ENCODE measurements around the gene ASS1. TPM values are rescaled to one million over a fixed set of nuclear protein-coding genes. Genes with fewer than 3 reads are reported as not detected.

Gene ASS1
- total and polyA plus RNA-seq, 2 donors (not counting 1 experiment from before 2014, with no cell fraction given): 0.30 to 0.44 TPM

DNA sequence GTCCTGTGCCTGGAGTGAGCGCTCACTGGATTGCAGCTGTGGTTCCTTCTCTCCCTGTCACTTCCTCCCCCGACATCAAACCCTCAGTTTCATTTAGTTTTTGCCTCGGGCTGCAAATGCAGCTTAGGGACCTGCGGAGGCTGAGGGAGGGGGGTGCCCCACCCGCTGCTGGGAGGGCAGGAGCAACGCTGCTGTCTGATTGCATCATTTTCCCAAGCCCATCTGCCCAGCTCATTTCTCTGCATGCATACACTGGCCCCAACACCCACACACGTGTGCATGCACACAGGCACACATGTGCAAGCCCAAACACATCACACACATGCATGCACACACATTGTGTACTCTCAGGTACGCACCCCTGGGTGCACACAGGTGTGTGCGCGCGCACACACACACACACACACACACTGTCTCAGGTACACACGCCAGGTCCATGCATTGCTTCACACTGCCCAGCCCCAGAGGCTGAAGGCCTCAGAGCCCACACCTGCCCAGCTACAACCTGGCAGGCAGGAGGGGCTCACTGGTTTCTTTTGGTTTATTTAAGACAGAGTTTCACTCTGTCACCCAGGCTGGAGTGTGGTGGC is 3.4 kb downstream of the ASS1 start:
- Histone ChIP-seq H3K9ac (ENCODE audit: low read length) (no peak overlapping the region), H3K36me3 (replicated peaks in 1 of 2; ENCODE audit: control extremely low read depth in 1 of 2, control insufficient read depth in 1 of 2, extremely low read depth in 1 of 2, insufficient read depth in 2 of 2, low read length in 1 of 2) (no peaks in the 10 kb centered on the region), H2AFZ (ENCODE audit: insufficient read depth, low read depth, low read length, poor library complexity, severe bottlenecking) (no peak overlapping the region), H3K4me2 (replicated peaks; ENCODE audit: low read depth, low read length, poor library complexity, severe bottlenecking) (no peak overlapping the region), H3K4me3 (ENCODE audit: control extremely low read depth in 1 of 5, extremely low read depth in 1 of 5, insufficient read depth in 1 of 5, low read depth in 2 of 5, low read length in 4 of 5) (no peak overlapping the region), H3K27me3 (replicated peaks in 1 of 4; ENCODE audit: control extremely low read depth in 1 of 4, control insufficient read depth in 3 of 4, insufficient read depth in 4 of 4, low read length in 3 of 4) (peaks cover 0 to 35% (median 7%) of the 10 kb centered on the region in 4 experiments), H3K9me3 (ENCODE audit: control extremely low read depth in 1 of 3, control insufficient read depth in 2 of 3, insufficient read depth in 1 of 3, low read length in 2 of 3) (peaks cover 0 to 4% (median 0%) of the 10 kb centered on the region in 3 donors), H3K79me2 (ENCODE audit: control insufficient read depth, insufficient read depth, low read length) (no peaks in the 10 kb centered on the region), H3K4me1 (ENCODE audit: control insufficient read depth in 2 of 2, insufficient read depth in 2 of 2, low read length in 2 of 2) (peaks cover 0 to 9% of the 10 kb centered on the region in 2 donors), H4K20me1 (ENCODE audit: control insufficient read depth, insufficient read depth, low read length, poor library complexity, severe bottlenecking) (no peaks in the 10 kb centered on the region), H3K27ac (ENCODE audit: low read length in 2 of 2) (no peak overlapping the region)
- Mint-ChIP-seq H3K4me1 (peaks cover 2% of the 10 kb centered on the region), H3K9me3 (ENCODE audit: insufficient read depth) (no peaks in the 10 kb centered on the region), H3K4me3 (no peak overlapping the region), H3K27me3 (peaks cover 29% of the 10 kb centered on the region), H3K27ac (no peak overlapping the region)
- no peak for ATAC-seq (ENCODE audit: low read depth)
- no peak for TF ChIP-seq EZH2 (IDR thresholded peaks at IDR 0.05; ENCODE audit: borderline replicate concordance, insufficient read depth, low read depth, low read length, poor library complexity, severe bottlenecking)
- TF ChIP-seq, protein P1, sequence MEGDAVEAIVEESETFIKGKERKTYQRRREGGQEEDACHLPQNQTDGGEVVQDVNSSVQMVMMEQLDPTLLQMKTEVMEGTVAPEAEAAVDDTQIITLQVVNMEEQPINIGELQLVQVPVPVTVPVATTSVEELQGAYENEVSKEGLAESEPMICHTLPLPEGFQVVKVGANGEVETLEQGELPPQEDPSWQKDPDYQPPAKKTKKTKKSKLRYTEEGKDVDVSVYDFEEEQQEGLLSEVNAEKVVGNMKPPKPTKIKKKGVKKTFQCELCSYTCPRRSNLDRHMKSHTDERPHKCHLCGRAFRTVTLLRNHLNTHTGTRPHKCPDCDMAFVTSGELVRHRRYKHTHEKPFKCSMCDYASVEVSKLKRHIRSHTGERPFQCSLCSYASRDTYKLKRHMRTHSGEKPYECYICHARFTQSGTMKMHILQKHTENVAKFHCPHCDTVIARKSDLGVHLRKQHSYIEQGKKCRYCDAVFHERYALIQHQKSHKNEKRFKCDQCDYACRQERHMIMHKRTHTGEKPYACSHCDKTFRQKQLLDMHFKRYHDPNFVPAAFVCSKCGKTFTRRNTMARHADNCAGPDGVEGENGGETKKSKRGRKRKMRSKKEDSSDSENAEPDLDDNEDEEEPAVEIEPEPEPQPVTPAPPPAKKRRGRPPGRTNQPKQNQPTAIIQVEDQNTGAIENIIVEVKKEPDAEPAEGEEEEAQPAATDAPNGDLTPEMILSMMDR (IDR thresholded peaks at IDR 0.05): no peak
- DNase-seq: no peak
- 42% methylated on average over 10 of the region's 12 CpGs for WGBS (ENCODE audit: insufficient coverage)
- intact Hi-C loops (cut with micrococcal nuclease): no loop called here
- ChIA-PET CTCF (interaction anchor here (0.7 kb wide), 1 partner anchor 234 kb away, joined by 4 read pairs; no protein-coding TSS in a partner anchor), POLR2A (no interaction called here)

DNA sequence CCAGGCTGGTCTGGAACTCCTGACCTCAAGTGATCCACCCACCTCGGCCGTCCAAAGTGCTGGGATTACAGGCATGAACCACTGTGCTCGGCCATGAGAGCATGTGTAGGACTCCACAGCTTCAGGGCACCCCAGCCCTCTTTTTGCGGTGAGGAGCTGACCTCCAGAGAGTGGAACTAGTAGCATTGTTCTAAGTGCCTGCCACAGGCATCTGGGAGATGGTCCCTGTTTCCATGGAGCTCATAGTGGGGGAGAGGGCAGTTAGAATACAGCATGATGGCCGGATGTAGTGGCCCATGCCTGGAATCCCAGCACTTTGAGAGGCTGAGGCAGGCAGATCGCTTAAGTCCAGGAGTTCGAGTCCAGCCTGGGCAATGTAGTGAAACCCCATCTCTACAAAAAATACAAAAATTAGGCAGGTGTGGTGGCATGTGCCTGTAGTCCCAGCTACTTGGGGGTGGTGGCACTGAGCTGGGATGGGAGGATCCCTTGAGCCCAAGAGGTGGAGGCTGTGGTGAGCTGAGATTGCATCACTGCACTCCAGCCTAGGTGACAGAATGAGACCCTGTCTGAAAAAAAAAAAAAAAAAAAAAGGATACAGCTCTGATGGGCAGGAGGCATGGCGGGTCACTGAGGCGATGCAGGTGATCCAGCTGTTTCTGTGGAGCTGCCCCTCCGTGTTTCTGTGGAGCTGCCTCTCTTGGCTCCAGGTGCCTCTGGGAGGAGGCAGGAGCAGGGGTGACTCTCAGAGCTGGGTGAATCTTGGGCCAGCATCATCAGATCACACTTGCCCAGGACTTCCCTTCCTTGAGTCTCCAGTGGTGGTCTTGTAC is 4.2 kb downstream of the ASS1 start:
- CTCF ChIA-PET: interaction anchor here (0.9 kb wide), 1 partner anchor 608 kb away, joined by 5 read pairs; no protein-coding TSS in a partner anchor
- Histone ChIP-seq H3K36me3 (replicated peaks in 1 of 2; ENCODE audit: control extremely low read depth in 1 of 2, control insufficient read depth in 1 of 2, extremely low read depth in 1 of 2, insufficient read depth in 2 of 2, low read length in 1 of 2) (no peaks in the 10 kb centered on the region), H3K4me1 (ENCODE audit: control insufficient read depth in 2 of 2, insufficient read depth in 2 of 2, low read length in 2 of 2) (peaks cover 0 to 9% of the 10 kb centered on the region in 2 donors), H4K20me1 (ENCODE audit: control insufficient read depth, insufficient read depth, low read length, poor library complexity, severe bottlenecking) (no peaks in the 10 kb centered on the region), H2AFZ (ENCODE audit: insufficient read depth, low read depth, low read length, poor library complexity, severe bottlenecking) (no peak overlapping the region), H3K4me2 (replicated peaks; ENCODE audit: low read depth, low read length, poor library complexity, severe bottlenecking) (no peak overlapping the region), H3K27ac (ENCODE audit: low read length in 2 of 2) (no peak overlapping the region), H3K79me2 (ENCODE audit: control insufficient read depth, insufficient read depth, low read length) (no peaks in the 10 kb centered on the region), H3K27me3 (replicated peaks in 1 of 4; ENCODE audit: control extremely low read depth in 1 of 4, control insufficient read depth in 3 of 4, insufficient read depth in 4 of 4, low read length in 3 of 4) (peaks cover 0 to 27% (median 3%) of the 10 kb centered on the region in 4 experiments), H3K9me3 (ENCODE audit: control extremely low read depth in 1 of 3, control insufficient read depth in 2 of 3, insufficient read depth in 1 of 3, low read length in 2 of 3) (peaks cover 0 to 2% (median 0%) of the 10 kb centered on the region in 3 donors), H3K9ac (ENCODE audit: low read length) (no peak overlapping the region), H3K4me3 (ENCODE audit: control extremely low read depth in 1 of 5, extremely low read depth in 1 of 5, insufficient read depth in 1 of 5, low read depth in 2 of 5, low read length in 4 of 5) (no peak overlapping the region)
- DNase-seq: no peak
- 89% methylated on average over 9 of the region's 10 CpGs for WGBS (ENCODE audit: insufficient coverage)
- Mint-ChIP-seq H3K4me3 (no peak overlapping the region), H3K9me3 (ENCODE audit: insufficient read depth) (no peaks in the 10 kb centered on the region), H3K27ac (no peak overlapping the region), H3K27me3 (peaks cover 31% of the 10 kb centered on the region), H3K4me1 (peaks cover 2% of the 10 kb centered on the region)
- no peak for ATAC-seq (ENCODE audit: low read depth)
- POLR2A ChIA-PET: no interaction called here
- TF ChIP-seq, protein P1 (IDR thresholded peaks at IDR 0.05): no peak
- no peak for TF ChIP-seq EZH2 (IDR thresholded peaks at IDR 0.05; ENCODE audit: borderline replicate concordance, insufficient read depth, low read depth, low read length, poor library complexity, severe bottlenecking)
- intact Hi-C loops (cut with micrococcal nuclease): no loop called here
